T-helper 1 cell (primary cell): ENCODE measurements around the gene TCL1B.

Experiments
- DNase-seq, 5 donors: peaks; one replicate each; pipeline ENCODE4 v3.0.0-alpha.2; 2012 to 2020

The TCL1B gene

GRCh38 chr14:95667249-95667693, 19.0 kb upstream of the TCL1B start:
- DNase-seq = no peak

GRCh38 chr14:95668235-95668772, 17.9 kb upstream of the TCL1B start:
- no peak for DNase-seq

GRCh38 chr14:95674613-95675012, 11.6 kb upstream of the TCL1B start:
- DNase-seq = no peak

- DNase-seq = no peak
Observed at GRCh38 chr14:95675486-95675885, 10.7 kb upstream of the TCL1B start.

DNA sequence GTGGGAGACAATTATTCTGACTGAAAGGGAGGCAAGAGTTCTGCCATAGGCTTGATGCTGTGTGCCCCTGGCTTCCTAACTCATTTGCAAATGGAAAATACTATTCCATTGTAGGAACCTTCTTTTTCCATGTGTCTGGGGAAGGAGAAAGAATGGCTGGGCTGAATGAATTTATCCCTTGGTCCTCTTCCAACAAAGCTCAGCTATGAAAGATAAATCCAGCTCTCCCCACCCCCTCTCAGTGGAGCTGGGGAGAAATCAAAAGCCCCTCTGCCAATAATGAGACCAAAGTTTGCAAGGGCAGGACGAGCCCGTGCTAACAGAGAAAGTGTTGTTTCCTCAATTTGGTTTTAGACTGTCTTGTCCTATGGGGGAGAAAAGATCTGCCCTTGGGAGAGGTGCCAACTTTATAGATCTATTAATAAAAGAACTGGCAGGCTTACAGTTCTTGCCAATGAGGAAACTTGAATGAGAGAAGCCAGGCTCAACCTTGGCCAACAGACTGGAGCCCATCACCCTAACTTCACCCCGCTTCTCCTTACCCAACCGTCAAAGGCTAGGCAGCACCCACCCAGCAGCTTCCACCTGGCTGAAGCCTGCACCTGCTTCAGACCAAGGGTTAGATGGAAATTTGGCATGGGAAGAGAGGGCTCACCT, 8.9 kb upstream of the TCL1B start:
- DNase-seq = no peak

- DNase-seq = no peak
Observed at GRCh38 chr14:95679148-95679815, 6.9 kb upstream of the TCL1B start.

DNA sequence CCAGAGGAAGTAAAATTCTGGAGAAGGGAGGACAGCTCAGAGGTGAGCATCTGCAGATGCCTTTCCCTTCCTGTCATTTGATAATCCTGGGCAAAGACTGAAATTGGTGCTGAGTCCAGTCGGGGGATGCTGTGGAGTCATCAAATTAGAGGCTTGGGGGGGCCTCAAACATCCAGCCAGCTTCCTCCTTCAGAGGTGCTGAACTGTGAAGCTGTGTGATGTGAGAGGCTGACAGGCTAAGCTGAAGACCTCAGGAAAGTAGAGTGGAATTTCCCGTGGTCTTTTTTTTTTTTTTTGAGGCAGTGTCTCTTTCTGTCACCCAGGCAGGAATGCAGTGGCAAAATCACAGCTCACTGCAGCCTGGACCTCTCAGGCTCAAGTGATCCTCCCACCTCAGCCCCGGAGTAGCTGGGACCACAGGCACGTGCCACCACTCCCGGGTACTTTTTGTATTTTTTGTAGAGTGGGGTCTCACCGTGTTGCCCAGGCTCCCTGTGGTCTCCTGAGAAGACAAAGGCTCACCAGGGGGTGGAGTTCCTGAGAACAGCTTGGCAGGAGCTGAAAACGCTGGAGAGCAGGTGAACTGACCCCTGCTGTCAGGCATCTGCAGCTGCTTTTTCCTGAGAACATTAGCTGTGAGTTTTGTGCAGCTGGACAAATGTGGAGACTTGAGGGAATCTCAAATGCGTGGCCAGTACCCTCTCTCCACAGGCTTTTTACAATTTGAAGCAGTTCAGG, 6.1 kb upstream of the TCL1B start:
- no peak for DNase-seq

DNA sequence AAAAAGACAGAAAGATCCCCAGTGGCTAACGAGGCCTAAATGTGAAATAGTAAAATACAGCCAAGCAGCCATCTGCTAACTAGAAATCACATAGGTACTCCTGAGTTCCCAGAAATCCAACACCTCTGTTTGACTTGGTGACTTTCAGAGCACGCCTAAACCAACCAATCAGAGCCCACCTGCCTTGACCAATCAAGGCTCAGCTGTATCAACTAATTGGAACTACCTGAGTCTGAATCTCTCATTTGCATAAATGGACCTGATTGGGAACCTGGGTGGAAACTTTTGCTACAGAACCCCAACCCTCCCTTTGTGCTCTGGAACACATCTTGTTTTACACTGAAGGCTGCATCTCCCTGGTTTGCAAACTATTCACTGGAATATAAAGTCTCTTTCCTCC, 5.1 kb upstream of the TCL1B start:
- DNase-seq = no peak

DNA sequence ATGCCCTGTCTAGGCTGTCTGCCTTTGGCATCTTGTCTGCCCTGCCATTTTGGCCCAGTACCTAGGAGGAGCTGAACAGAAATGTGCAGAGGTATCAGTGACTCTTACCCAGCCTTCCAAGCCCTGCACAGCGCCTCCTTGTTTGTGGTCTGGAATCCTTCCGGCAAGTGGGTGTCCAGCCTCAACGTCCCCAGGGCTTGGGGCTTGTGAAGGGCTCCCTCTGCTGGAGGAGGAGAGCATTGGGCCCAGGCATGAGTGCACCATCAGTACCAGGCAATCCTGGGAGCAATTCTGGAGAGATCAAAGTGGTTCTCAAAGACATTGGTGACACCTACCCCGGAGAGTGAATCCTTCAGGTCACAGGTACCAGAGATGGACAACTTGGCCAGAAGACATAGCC, 2.4 kb upstream of the TCL1B start:
- DNase-seq = peak in 3 of 5 donors; percentile 10 to 19 (median 11)

DNA sequence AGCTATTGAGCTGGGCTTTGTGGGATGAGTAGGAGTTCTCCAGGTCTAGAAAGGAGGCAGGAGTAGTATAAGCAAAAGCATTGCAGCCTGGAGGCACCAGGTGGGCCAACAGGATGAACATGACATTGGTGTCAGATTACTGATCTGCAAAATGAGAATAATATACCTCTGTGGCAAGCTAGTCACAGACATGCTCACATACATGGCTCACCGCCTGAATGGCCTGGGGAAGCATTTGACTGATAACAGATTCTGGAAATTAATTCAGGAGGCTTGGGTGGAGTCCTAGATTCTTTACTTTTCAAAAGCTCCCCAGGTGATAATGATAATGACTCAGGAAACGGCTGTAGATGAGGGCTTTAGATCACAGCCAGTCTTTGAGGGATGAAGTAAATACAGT, 709 bp downstream of the TCL1B start:
- DNase-seq = no peak

GRCh38 chr14:95689441-95689840, 3.2 kb downstream of the TCL1B start:
- no peak for DNase-seq

DNA sequence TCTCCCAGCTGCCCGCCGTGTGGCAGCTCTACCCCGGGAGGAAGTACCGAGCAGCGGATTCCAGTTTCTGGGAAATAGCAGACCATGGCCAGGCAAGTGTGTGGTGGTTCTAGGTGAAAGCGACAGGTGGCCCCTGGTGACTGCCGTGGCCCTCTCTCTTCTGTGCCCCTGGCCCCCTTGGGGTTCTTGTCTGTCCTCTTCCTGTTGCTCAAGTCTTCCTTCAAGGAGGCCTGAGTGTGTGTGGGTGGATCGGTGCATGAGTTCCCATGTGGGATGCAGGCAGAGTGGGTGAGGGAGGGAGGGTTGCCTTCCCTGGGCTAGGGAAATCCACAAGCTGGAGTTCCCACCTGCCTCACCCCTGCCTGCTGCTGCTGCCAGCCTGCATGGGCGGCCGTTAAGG, 4.6 kb downstream of the TCL1B start:
- DNase-seq = no peak

DNA sequence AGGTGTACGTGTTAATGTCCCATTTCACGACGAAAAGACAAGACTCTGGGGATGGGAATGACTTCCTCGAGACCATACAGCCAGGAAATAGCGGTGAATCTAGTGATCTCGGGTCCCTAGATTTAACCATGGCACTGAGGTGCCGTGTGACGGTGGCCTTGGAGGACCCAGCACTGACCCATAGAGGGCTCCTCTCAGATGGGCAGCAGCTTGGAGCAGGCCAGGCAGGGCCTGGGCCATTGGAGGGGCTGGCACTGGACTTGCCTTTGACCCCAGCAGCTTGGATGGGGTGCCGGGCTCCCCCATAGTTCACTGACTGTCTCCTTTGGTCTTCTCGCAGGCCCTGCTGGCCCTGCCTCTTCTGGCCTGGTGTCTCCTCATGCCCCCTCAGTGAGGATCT, 5.4 kb downstream of the TCL1B start:
- no peak for DNase-seq

DNA sequence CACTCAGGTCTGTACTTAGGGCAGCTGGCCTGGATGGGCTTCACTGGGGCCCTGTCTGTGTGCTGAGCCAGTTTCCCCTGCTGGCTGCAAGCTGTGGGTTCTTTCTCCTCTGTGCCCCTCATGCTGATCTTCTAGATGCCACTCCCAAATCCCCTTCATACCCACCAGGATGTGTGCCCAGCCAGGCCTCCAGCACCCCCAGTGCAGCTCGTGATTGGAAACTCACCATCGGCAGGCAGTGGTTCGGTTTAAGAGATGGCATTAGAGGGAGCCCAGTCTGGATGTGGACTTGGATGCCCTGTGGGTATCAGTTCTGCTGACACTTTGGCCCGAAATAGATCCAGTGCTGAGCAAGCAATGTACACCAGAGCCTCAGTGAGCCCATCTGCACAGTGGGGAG, 5.9 kb downstream of the TCL1B start:
- no peak for DNase-seq

DNA sequence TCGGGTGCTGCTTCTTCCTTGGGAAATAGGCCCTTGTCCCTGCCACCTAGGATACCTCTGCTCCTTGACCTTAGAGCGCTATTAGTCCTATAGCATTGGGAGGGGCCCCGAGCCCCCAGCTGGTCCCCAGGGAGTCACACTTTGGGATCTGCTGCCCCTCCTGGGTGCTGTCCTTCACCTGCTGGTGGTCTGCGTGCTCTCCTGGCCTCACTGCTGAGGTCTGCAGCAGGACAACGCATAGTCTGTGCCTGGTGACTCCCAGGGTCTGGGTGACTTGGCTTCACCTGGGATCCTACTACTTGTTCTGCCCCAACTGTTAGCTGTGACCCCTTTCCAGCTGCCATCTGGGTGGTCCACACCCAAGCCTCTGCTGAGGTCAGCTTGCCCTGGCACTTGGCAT, 8.8 kb downstream of the TCL1B start:
- DNase-seq = no peak

DNA sequence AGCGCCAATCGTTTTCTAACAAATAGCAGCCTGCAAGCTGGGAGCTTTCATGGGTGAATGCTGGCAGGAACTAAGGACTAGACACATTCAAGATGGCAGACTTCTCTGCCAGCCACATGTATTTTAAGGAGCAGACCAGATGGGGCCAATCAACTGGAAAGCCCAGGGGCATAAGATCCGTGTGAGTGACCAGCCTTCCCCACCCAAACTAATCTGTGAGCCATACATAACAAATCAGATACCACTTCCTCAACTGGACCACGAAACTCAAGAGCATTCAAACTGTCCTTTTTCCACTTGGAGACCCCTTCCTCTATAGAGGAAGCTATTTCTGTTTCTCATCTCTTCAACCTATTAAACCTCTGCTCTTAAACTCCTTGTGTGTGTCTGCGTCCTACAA, 9.7 kb downstream of the TCL1B start:
- DNase-seq = no peak

DNA sequence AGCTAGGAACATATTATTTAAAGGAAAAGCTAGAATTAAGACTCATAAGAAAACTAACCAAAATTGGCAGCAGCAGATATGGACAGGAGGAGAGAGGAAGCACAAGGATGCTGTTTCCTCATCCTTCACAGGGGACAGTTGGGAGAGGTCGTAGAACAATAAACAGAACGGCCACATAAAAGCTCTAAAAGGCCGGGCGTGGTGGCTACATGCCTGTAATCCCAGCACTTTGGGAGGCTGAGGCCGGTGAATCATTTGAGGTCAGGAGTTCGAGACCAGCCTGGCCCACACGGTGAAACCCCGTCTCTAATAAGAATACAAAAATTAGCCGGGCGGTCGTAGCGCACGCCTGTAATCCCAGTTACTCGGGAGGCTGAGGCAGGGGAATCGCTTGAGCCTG, 10.5 kb downstream of the TCL1B start:
- DNase-seq = no peak

DNA sequence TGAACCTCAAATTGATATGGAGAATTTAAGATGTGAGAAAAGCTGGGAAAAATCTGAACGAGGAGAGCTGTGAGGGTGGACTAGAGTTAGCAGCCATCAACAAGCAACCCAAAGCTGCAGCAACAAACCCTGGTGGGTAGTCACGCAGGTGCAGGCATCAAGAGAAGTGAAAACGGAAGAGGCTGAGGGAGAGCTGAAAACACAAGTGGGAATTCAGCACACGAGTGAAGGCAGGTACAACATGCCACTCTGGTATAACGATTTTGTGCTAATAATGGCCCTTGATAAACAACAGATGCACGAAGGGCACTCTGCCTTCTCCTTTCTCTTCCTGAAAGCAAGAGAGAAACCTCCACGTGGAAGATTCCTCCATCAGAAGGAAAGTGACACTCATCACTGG, 11.5 kb downstream of the TCL1B start:
- DNase-seq = no peak

DNA sequence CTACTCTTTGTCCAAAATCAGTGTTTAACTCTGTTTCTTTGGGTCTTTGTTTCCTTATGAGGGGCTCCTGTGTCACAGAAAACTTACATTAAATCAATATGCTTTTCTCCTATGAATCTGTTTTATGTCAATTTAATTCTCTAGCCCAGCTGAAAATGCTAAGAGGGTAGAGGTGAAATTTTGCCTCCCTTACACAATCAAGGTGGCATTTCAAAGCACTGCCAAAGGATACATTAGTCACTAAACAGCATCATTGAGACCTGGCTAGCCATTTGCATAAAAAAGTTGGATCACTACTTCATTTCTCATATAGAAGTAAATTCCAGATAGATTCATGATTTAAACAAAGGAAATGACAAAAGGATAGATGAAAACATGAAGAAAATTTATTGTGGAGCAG, 12.1 kb downstream of the TCL1B start:
- DNase-seq = no peak

DNA sequence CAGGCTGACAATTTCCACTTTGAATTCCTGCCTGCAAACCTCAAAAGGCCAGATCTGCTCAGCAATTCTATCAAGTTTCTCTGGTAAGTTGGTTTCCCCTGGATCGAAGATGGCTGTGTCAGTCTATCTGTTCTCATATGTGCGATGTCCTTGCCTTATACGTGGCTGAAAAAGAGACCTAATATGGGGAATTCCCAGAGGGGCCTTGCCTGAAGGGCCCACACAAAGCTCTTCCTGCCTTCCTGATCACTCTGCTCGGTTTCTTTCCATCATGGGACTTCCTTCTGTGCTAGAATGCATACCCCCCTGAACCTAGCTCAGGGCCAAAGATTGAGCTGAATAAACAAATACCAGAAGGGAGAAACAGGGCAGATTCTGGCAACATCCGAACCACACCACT, 13.2 kb downstream of the TCL1B start:
- DNase-seq = no peak

GRCh38 chr14:95700221-95700976, 14.2 kb downstream of the TCL1B start:
- no peak for DNase-seq

GRCh38 chr14:95701846-95702221, 15.6 kb downstream of the TCL1B start:
- DNase-seq = no peak

GRCh38 chr14:95703341-95703740, 17.1 kb downstream of the TCL1B start:
- no peak for DNase-seq
